T-helper 1 cell treated with Interleukin-12 subunit alpha and Interleukin-12 subunit beta and Interleukin-4 antibody, amounts not matched to agents 30 μg/mL and 1 μg/mL, for 36 hours (primary cell): ENCODE measurements around the gene OR5AU1.
"Not testable (repeated sequence)": the region's sequence is repeated elsewhere in the genome, so short reads cannot be mapped to it uniquely, and the experiment has no call there.

Experiments
- H3K27ac Mint-ChIP-seq: one replicate; pipeline ENCODE4 v1.8.0; 2021; ENCODE audit warnings: mild to moderate bottlenecking, mixed read lengths
- H3K27me3 Mint-ChIP-seq: one replicate; pipeline ENCODE4 v1.8.0; 2021; ENCODE audit warnings: low read depth, mixed read lengths
- H3K36me3 Mint-ChIP-seq: one replicate; pipeline ENCODE4 v1.8.0; 2021; ENCODE audit warnings: low read depth, mixed read lengths
- H3K4me1 Mint-ChIP-seq: one replicate; pipeline ENCODE4 v1.8.0; 2021; ENCODE audit warnings: low read depth, mixed read lengths
- H3K4me3 Mint-ChIP-seq: one replicate; pipeline ENCODE4 v1.8.0; 2021; ENCODE audit warnings: mild to moderate bottlenecking, moderate library complexity, mixed read lengths
- H3K9me3 Mint-ChIP-seq: one replicate; pipeline ENCODE4 v1.8.0; 2021; ENCODE audit warnings: mixed read lengths

OR5AU1 gene

DNA sequence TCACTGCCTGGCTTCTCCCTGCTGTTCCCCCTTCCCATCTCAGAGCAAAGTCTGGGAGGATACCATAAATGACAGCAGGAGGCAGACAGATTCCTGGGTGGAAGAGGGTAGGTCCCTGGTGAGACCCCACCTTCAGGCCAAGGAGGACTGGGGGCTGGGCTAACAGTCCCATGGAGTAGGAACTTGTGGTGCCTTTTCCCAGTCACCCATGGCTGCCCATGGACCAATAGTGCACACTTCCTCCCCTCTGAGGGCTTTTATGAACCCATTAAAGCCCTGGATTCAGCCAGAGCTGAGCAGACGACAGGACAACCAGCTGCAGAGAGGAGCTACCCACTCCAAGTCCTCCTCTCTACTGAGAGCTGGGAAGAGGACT is 36.6 kb upstream of the OR5AU1 start:
- peaks cover 8% of the 10 kb centered on the region for H3K4me1 Mint-ChIP-seq
- H3K36me3 Mint-ChIP-seq = no peaks in the 10 kb centered on the region
- H3K9me3 Mint-ChIP-seq = no peaks in the 10 kb centered on the region
- H3K27ac Mint-ChIP-seq = no peak overlapping the region
- peaks cover 25% of the 10 kb centered on the region for H3K27me3 Mint-ChIP-seq
- peak overlapping the region; percentile 48 for H3K4me3 Mint-ChIP-seq

DNA sequence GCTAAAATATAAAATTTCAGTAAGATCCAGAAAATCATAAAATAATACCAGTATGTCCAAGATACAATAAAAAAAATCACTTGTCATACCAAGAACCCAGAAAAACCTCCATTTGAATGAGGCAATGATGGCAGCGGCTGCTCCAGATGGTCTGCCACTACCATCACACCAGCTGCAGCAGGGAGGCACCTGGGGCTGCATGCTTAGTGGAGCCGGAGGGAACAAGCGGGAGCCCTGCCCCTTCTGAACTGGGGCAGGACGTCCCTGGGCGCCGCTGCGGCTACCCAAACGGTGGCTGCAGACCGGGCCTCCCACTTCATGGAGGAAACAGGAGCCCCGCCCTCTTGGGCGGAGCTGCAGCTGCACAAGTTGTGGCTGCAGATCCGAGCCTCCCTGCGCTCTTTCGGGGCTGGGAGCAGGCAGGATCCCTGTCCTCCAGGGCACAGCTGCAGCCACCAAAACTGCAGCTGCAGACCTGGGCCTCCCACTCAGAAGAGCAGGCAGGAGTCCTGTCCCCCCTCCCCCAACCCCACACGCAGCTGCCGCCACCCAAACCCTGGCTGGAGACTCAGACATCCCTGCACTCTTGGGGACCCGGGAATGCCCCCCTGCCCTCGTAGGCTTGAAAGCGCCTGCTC is 36.1 kb upstream of the OR5AU1 start:
- H3K4me3 Mint-ChIP-seq = peak overlapping the region; percentile 51
- H3K27me3 Mint-ChIP-seq = peaks cover 25% of the 10 kb centered on the region
- H3K27ac Mint-ChIP-seq = no peak overlapping the region

DNA sequence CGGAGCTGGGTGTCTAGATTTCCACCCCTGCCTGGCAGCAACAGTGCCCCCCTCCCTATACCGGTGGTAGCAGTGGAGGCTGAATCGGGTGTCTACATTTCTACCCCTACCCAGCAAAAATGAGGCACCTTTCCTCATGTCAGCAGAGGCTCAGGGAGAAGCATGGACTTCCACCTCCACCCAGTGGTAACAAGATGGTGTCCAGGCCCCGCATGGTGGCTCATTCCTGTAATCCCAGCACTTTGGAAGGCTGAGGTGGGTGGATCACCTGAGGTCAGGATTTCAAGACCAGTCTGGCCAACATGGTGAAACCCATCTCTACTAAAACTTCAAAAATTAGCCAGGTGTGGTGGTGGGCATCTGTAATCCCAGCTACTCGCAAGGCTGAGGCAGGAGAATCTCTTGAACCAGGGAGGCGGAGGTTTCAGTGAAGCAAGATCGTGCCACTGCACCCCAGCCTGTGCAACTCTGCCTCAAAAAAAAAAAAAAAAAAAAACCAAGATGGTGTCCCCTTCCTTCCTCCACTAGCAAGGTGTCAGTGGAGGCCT is 35.5 kb upstream of the OR5AU1 start:
- Mint-ChIP-seq H3K4me1 (peaks cover 8% of the 10 kb centered on the region), H3K36me3 (no peaks in the 10 kb centered on the region), H3K27me3 (peaks cover 25% of the 10 kb centered on the region), H3K27ac (no peak overlapping the region), H3K4me3 (peak overlapping the region; percentile 51), H3K9me3 (no peaks in the 10 kb centered on the region)

More for the DNA sequence above, 36.1 kb upstream of the OR5AU1 start:
- H3K4me1 Mint-ChIP-seq = peaks cover 8% of the 10 kb centered on the region
- no peaks in the 10 kb centered on the region for H3K9me3 Mint-ChIP-seq
- H3K36me3 Mint-ChIP-seq = no peaks in the 10 kb centered on the region

DNA sequence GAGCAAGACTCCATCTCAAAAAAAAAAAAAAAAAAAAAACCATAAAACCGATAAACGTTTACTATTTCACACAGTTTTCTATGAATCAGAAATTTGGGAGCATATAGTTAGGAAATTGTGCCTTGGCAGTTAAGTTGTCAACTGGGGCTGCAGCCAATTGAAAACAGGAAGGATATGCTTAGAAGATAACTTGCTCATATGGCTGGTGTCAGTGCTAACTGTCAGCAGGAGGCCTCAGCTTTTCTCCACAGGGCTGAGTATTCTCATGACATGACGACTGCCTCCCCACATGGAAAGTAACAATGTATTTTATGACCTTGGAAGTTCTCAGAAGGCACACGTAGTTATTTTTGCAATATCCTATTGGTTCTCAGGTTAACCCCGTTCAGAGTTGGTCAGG is 29.6 kb upstream of the OR5AU1 start:
- Mint-ChIP-seq H3K4me1 (no peaks in the 10 kb centered on the region), H3K4me3 (no peak overlapping the region), H3K9me3 (peaks cover 16% of the 10 kb centered on the region), H3K36me3 (no peaks in the 10 kb centered on the region), H3K27ac (no peak overlapping the region), H3K27me3 (peaks cover 24% of the 10 kb centered on the region)

DNA sequence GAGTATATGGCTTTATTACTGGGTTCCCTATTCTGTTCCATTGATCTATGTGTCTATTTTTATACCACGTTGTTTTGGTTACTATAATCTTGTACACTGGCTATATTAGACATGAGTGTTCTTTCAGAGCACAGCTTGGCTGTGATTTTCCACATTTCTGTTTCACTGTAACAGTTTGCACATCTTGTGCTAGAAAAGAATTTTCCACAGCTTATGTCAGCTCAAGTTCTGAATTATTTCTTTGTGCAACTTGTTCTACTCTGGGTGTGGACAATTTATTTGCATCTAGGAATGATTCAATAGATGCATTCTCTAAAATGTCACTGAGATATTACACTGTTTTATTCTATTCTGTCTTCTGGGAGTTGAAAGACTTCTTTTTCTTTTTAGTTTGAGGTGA is 28.4 kb upstream of the OR5AU1 start:
- Mint-ChIP-seq H3K4me1 (no peaks in the 10 kb centered on the region), H3K27me3 (peaks cover 28% of the 10 kb centered on the region), H3K36me3 (no peaks in the 10 kb centered on the region), H3K9me3 (peaks cover 16% of the 10 kb centered on the region), H3K4me3 (no peak overlapping the region), H3K27ac (no peak overlapping the region)

DNA sequence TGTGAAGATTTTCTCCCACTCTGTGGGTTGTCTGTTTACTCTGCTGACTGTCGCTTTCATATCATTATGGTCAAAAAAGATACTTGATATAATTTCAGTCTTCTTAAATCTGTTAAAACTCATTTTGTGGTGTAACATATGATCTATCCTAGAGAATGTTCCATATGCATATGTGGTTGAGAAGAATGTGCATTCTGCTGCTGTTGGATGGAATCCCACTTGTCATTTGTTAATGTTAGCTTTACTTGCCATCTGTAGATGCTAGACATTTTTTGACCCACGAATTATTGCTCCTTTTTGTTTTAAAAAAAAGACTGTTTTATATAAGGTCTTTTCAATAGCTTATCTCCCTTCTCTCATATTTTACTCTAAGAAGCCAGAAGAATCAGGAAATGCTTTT is 26.3 kb upstream of the OR5AU1 start:
- peaks cover 28% of the 10 kb centered on the region for H3K27me3 Mint-ChIP-seq
- H3K4me1 Mint-ChIP-seq = no peaks in the 10 kb centered on the region
- no peak overlapping the region for H3K4me3 Mint-ChIP-seq
- H3K27ac Mint-ChIP-seq = no peak overlapping the region
- peaks cover 16% of the 10 kb centered on the region for H3K9me3 Mint-ChIP-seq
- no peaks in the 10 kb centered on the region for H3K36me3 Mint-ChIP-seq

DNA sequence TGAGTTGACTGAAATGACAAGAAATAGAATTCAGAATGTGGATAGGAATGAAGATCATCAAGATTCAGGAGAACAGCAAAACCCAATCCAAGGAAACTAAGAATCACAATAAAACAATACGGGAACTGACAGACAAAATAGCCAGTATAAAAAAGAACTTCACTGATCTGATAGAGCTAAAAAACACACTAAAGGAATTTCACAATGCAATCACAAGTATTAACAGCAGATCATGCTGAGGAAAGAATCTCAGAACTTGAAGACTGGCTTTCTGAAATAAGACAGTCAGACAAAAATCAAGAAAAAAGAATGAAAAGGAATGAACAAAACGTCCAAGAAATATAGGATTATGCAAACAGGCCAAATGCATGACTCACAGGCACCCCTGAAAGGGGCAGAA is 15.3 kb upstream of the OR5AU1 start:
- peaks cover 49% of the 10 kb centered on the region for H3K27me3 Mint-ChIP-seq
- no peak overlapping the region for H3K4me3 Mint-ChIP-seq

DNA sequence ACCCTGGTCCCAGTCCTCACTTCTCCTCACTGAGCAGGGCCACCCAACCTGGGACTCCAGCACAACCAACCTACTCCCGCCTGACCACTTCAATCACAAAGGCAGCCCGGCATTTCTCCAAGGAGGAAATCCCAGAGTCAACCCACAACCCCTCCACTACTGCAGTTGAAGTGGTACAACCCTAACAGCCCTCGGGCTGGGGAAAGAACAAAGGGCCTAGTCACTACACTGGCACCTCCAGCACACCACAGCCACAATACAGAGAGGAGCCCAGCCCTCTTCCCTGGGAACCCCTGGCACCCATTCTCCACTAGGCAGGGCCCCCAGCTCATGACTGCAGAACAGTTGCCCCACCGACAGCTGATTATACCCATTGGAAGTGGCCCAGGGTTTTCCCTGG is 13.7 kb upstream of the OR5AU1 start:
- peaks cover 7% of the 10 kb centered on the region for H3K9me3 Mint-ChIP-seq
- no peak overlapping the region for H3K27ac Mint-ChIP-seq

More for the DNA sequence above, 15.3 kb upstream of the OR5AU1 start:
- H3K27ac Mint-ChIP-seq = no peak overlapping the region
- peaks cover 7% of the 10 kb centered on the region for H3K9me3 Mint-ChIP-seq
- H3K4me1 Mint-ChIP-seq = no peaks in the 10 kb centered on the region
- H3K36me3 Mint-ChIP-seq = no peaks in the 10 kb centered on the region

DNA sequence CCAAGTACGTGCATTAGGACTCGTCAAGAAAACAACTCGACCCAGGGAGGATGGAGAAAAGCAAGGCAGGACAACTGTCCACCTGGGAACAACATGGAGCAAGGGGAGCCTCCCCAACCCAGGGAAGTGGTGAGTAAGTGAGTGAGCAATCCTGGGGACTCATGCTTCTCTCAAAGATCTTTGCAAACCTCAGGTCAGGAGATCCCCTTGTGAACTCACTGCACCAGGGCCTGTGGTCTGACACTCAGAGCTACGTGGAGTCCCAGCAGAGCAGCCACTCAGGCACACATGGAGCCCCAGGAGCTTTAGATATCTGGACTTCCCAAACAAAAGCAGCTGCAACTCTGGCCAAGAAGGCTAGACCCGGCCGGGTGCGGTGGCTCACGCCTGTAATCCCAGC is 12.2 kb upstream of the OR5AU1 start:
- Mint-ChIP-seq H3K4me1 (no peaks in the 10 kb centered on the region), H3K9me3 (peaks cover 3% of the 10 kb centered on the region), H3K4me3 (no peak overlapping the region), H3K36me3 (no peaks in the 10 kb centered on the region), H3K27me3 (peaks cover 40% of the 10 kb centered on the region), H3K27ac (no peak overlapping the region)

More for the DNA sequence above, 13.7 kb upstream of the OR5AU1 start:
- H3K27me3 Mint-ChIP-seq = peaks cover 46% of the 10 kb centered on the region
- H3K4me1 Mint-ChIP-seq = no peaks in the 10 kb centered on the region
- H3K36me3 Mint-ChIP-seq = no peaks in the 10 kb centered on the region
- no peak overlapping the region for H3K4me3 Mint-ChIP-seq

DNA sequence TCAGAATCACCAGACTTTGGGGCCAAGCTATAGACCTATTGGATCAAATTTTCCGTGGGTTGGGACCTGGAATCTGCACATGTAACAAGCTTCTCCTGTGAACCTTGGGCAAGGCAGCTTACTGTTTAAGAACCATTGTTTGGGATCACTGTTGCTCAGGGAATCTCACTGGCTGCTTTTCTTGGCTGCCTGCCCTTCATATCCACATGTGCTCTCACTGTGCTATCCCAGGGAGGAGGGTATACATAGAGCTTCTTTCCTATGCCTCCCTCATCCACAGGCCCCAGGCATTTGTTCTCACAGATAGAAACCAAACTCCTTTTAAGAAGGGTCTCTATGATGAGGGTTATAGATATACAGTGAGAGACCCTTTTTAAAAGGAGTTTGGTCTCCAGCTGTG is 9.8 kb upstream of the OR5AU1 start:
- H3K27me3 Mint-ChIP-seq = peaks cover 20% of the 10 kb centered on the region
- H3K9me3 Mint-ChIP-seq, H3K4me1 Mint-ChIP-seq, H3K27ac Mint-ChIP-seq, H3K4me3 Mint-ChIP-seq, H3K36me3 Mint-ChIP-seq: not testable (repeated sequence)

DNA sequence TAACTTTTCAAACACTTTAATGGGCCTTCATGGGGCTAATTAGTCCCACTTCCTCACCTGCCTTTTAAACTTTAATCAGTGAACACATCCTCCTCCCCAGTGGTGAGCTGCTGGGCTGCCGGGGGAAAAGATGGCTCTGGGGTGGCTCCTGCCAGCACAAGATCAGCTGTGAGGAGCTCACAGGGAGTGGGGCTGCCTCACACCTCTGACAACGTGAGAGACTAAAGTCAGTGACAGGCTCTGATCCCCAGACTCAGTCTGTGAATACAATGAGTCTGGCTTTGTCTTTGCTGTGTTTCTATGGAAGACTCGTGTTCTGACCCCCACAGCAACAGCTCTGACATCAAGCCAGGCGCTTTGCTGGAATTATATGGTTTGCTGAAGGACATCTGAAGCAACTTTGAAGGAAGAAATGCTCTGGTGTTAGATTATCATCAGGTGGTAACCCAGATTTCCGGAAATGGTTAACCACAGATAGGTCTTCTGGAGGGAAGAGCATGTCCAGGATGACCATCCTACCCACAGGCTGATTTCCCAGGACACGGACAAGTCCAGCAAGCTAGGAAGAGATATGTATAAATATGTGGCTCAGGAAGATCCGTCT is 9.2 kb upstream of the OR5AU1 start:
- not testable (repeated sequence) for H3K4me3 Mint-ChIP-seq, H3K36me3 Mint-ChIP-seq, H3K4me1 Mint-ChIP-seq, H3K27ac Mint-ChIP-seq, H3K9me3 Mint-ChIP-seq
- H3K27me3 Mint-ChIP-seq = peaks cover 20% of the 10 kb centered on the region

DNA sequence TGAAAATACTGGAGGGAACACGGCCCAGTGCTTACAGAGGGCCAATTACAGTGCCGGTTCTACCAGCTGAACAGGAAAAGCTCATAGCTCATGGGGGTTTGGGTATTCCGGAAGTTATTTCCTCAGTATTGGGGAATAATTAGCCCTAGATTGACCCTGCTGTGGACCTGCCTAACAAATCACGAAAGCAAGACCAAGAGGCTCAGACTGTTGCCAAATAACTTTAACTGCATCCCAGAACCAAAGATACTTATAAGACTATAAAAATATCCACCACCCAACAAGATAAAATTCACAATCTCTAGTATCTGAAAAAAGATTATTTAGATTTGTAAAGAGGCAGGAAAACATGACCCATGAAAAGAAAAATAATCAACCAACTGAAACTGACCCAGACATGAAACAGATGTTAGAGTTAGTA is 8.0 kb upstream of the OR5AU1 start:
- H3K36me3 Mint-ChIP-seq = no peaks in the 10 kb centered on the region
- no peak overlapping the region for H3K4me3 Mint-ChIP-seq

DNA sequence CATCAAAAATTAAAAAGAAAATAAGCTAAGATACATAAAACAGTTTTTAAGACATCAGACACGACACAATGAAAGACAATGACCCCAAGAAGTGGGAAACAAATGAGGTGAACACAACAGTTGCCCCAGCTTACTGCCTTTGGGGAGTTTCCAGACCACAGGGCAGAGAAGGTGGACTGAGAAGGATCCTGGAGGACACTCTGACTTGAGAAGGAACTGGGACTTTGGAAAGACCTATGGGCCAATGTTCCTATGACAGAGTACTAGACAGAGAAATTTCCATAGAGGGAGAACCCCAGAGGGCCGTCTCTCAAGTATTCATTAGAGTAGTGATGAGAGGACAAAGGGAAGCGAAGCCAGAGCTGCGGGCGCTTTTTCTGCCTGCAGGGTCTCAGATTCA is 6.2 kb upstream of the OR5AU1 start:
- Mint-ChIP-seq H3K27ac (no peak overlapping the region), H3K4me3 (no peak overlapping the region), H3K9me3 (no peaks in the 10 kb centered on the region), H3K4me1 (no peaks in the 10 kb centered on the region), H3K27me3 (peaks cover 26% of the 10 kb centered on the region), H3K36me3 (no peaks in the 10 kb centered on the region)

More for the DNA sequence above, 8.0 kb upstream of the OR5AU1 start:
- Mint-ChIP-seq H3K27me3 (peaks cover 20% of the 10 kb centered on the region), H3K9me3 (no peaks in the 10 kb centered on the region), H3K27ac (no peak overlapping the region), H3K4me1 (no peaks in the 10 kb centered on the region)

DNA sequence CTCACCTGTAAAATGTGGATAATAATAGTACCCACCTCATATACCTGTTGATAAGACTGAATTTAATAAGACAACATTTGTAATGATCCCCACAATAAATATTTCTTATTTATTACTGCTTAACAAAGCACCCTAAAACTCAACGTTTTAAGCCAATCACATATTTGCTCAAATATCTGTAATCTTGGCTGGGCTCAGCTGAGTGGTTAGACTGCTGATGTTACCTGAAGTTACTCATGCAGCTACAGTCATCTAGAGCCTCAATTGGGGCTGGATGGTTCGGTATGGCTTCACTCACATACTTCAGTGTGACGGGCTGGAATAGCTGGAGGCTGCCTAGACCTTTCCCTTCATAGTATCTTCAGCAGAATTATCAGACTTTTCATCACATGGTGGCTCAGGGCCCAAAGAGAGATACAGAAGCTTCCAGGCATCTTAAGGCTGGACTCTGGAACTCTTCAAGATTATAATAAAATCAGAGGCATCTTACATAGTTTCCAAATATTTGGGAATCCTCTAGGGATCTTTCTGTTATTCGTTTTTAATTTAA is 4.3 kb upstream of the OR5AU1 start:
- Mint-ChIP-seq H3K27me3 (peaks cover 20% of the 10 kb centered on the region), H3K4me1 (no peaks in the 10 kb centered on the region), H3K36me3 (no peaks in the 10 kb centered on the region), H3K27ac (no peak overlapping the region), H3K9me3 (no peaks in the 10 kb centered on the region), H3K4me3 (no peak overlapping the region)

DNA sequence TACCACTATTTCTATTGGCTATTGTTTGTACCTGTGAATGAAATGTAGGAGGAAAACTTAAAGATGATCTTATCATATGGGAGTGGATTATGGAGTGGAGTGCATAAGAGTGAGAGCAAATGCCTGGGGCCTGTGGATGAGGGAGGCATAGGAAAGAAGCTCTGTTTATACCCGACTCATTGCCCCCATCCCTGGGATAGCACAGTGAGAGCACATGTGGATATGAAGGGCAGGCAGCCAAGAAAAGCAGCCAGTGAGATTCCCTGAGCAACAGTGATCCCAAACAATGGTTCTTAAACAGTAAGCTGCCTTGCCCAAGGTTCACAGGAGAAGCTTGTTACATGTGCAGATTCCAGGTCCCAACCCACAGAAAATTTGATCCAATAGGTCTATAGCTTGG is 2.3 kb upstream of the OR5AU1 start:
- peaks cover 17% of the 10 kb centered on the region for H3K27me3 Mint-ChIP-seq
- not testable (repeated sequence) for H3K27ac Mint-ChIP-seq, H3K36me3 Mint-ChIP-seq, H3K4me3 Mint-ChIP-seq, H3K9me3 Mint-ChIP-seq, H3K4me1 Mint-ChIP-seq
